HepG2 (cell line): ENCODE data around the gene RBCK1. TPM values are rescaled to one million over a fixed set of nuclear protein-coding genes. Genes with fewer than 3 reads are reported as not detected.

ENCODE experiments used
- BCL6 ChIP-seq: IDR thresholded peaks from 2 replicates; pipeline ENCODE4 v1.6.1; 2016; ENCODE audit warnings: missing genetic modification reagents, missing compliant biosample characterization
- BRCA1 ChIP-seq: sonication (generic); formaldehyde crosslinking; IDR thresholded peaks from 2 replicates; pipeline ENCODE4 v1.4.0; 2020; ENCODE audit warnings: missing genetic modification reagents
- KDM1A ChIP-seq: IDR thresholded peaks from 2 replicates; pipeline ENCODE4 v1.6.1; 2016; ENCODE audit warnings: missing compliant biosample characterization
- MTA1 ChIP-seq: sonication (generic); formaldehyde crosslinking; IDR thresholded peaks from 2 replicates; pipeline ENCODE4 v1.4.0; 2020; ENCODE audit warnings: missing genetic modification reagents, mild to moderate bottlenecking, borderline replicate concordance
- MZF1 ChIP-seq: sonication (generic); formaldehyde crosslinking; IDR thresholded peaks from 2 replicates; pipeline ENCODE4 v1.8.1; 2023; ENCODE audit warnings: mild to moderate bottlenecking, missing genetic modification reagents, borderline replicate concordance
- PTBP1 ChIP-seq: fragments of 200-400 bp; formaldehyde crosslinking; IDR thresholded peaks from 2 replicates; pipeline ENCODE4 v1.6.1; 2018; ENCODE audit warnings: low read length, low read depth; ENCODE audit not compliant: poor library complexity, severe bottlenecking
- RAD21 ChIP-seq: fragments of 450-650 bp; formaldehyde crosslinking; IDR thresholded peaks from 2 replicates; pipeline ENCODE4 v1.5.0; 2020; ENCODE audit warnings: mild to moderate bottlenecking
- SAP130 ChIP-seq: IDR thresholded peaks from 2 replicates; pipeline ENCODE4 v1.6.1; 2016; ENCODE audit warnings: low read depth
- THAP11 ChIP-seq: IDR thresholded peaks from 2 replicates; pipeline ENCODE4 v1.6.1; 2016; ENCODE audit warnings: missing biosample characterization, missing genetic modification reagents
- TMF1 ChIP-seq: sonication (generic); formaldehyde crosslinking; IDR thresholded peaks from 2 replicates; pipeline ENCODE4 v1.8.1; 2022; ENCODE audit warnings: low read depth, missing genetic modification reagents
- UBTF ChIP-seq: sonication (generic); formaldehyde crosslinking; IDR thresholded peaks from 2 replicates; pipeline ENCODE4 v1.4.0; 2020; ENCODE audit warnings: mild to moderate bottlenecking, missing genetic modification reagents
- ZIK1 ChIP-seq: sonication (generic); formaldehyde crosslinking; IDR thresholded peaks from 2 replicates; pipeline ENCODE4 v1.5.0; 2020; ENCODE audit warnings: mild to moderate bottlenecking, low read depth, missing genetic modification reagents, borderline replicate concordance
- ZNF121 ChIP-seq: sonication (generic); formaldehyde crosslinking; IDR thresholded peaks from 2 replicates; pipeline ENCODE4 v1.5.0; 2020; ENCODE audit warnings: mild to moderate bottlenecking, missing genetic modification reagents
- ZNF350 ChIP-seq: sonication (generic); formaldehyde crosslinking; IDR thresholded peaks from 2 replicates; pipeline ENCODE4 v1.4.0; 2020; ENCODE audit warnings: mild to moderate bottlenecking, low read depth, missing genetic modification reagents, borderline replicate concordance
- ZNF44 ChIP-seq: sonication (generic); formaldehyde crosslinking; IDR thresholded peaks from 2 replicates; pipeline ENCODE4 v1.5.1; 2020; ENCODE audit warnings: mild to moderate bottlenecking, missing genetic modification reagents
- polyA plus RNA-seq, 8 experiments: library from polyadenylated mRNA; depleted of rRNA in 3 of 8; stranded (reverse) in 7 of 8; unstranded in 1 of 8; fragments of >200 nt; fragmentation: Illumina TruSeq in 4 of 8; extraction: Trizol in 4 of 8; gene quantifications; 2 replicates each; pipeline versions ENCODE4 v1.2.1 to v1.2.3, GENCODE V29; 2011 to 2016; ENCODE audit warnings: low read depth in 4 of 8, missing spikeins in 1 of 8, mixed read lengths in 1 of 8; ENCODE audit not compliant: insufficient read depth in 1 of 8
- total RNA-seq, 5 experiments: library from RNA; depleted of rRNA; stranded (reverse); fragments of >200 nt; fragmentation: Illumina TruSeq; extraction: Trizol; gene quantifications; 2 replicates each; pipeline ENCODE4 v1.2.3, GENCODE V29; 2016; ENCODE audit warnings: low read depth in 1 of 5
- TF ChIP-seq, protein P1 (sequence below): sonication (generic); formaldehyde crosslinking; IDR thresholded peaks from 2 replicates; pipeline ENCODE4 v1.4.0; 2020; ENCODE audit warnings: missing genetic modification reagents
- TF ChIP-seq, protein P2 (sequence below): fragments of 450-650 bp; IDR thresholded peaks from 2 replicates; pipeline ENCODE4 v1.6.1; 2016

The RBCK1 gene
- total and polyA plus RNA-seq, 2 of the 13 experiments (the other 11 are each of a cell fraction or from before 2014, with no cell fraction given) = 149 to 215 TPM

GRCh38 chr20:396619-397431 lies 11.3 kb upstream of the RBCK1 start (continued):
- TF ChIP-seq, protein P1, sequence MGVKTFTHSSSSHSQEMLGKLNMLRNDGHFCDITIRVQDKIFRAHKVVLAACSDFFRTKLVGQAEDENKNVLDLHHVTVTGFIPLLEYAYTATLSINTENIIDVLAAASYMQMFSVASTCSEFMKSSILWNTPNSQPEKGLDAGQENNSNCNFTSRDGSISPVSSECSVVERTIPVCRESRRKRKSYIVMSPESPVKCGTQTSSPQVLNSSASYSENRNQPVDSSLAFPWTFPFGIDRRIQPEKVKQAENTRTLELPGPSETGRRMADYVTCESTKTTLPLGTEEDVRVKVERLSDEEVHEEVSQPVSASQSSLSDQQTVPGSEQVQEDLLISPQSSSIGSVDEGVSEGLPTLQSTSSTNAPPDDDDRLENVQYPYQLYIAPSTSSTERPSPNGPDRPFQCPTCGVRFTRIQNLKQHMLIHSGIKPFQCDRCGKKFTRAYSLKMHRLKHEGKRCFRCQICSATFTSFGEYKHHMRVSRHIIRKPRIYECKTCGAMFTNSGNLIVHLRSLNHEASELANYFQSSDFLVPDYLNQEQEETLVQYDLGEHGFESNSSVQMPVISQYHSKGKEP (CRISPR knock-in tag) = no peak
- no peak for TF ChIP-seq ZNF44 (CRISPR knock-in tag)
- TF ChIP-seq ZIK1 (CRISPR knock-in tag) = peak; percentile 44; the same call in 1 of the 2 replicates
- peak; percentile 98 for TF ChIP-seq KDM1A (CRISPR knock-in tag)
- peak; percentile 96 for TF ChIP-seq MTA1 (CRISPR knock-in tag)
- TF ChIP-seq SAP130 (CRISPR knock-in tag) = peak; percentile 95
- no peak for TF ChIP-seq MZF1 (CRISPR knock-in tag)
- peak; percentile 71 for TF ChIP-seq ZNF121
- peak; percentile 75 for TF ChIP-seq UBTF (CRISPR knock-in tag)
- TF ChIP-seq BRCA1 (CRISPR knock-in tag) = 0 out of 2 replicates have a peak, but pooled peaks have one; percentile 82
- TF ChIP-seq, protein P2, sequence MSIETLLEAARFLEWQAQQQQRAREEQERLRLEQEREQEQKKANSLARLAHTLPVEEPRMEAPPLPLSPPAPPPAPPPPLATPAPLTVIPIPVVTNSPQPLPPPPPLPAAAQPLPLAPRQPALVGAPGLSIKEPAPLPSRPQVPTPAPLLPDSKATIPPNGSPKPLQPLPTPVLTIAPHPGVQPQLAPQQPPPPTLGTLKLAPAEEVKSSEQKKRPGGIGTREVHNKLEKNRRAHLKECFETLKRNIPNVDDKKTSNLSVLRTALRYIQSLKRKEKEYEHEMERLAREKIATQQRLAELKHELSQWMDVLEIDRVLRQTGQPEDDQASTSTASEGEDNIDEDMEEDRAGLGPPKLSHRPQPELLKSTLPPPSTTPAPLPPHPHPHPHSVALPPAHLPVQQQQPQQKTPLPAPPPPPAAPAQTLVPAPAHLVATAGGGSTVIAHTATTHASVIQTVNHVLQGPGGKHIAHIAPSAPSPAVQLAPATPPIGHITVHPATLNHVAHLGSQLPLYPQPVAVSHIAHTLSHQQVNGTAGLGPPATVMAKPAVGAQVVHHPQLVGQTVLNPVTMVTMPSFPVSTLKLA = no peak; the same call in 1 of the 2 replicates
- TF ChIP-seq THAP11 (CRISPR knock-in tag) = peak; percentile 77
- peak; percentile 62 for TF ChIP-seq TMF1
- TF ChIP-seq BCL6 (CRISPR knock-in tag) = peak; percentile 96
- TF ChIP-seq RAD21 (CRISPR knock-in tag) = peak; percentile 83
- TF ChIP-seq ZNF350 = peak; percentile 88
- no peak for TF ChIP-seq PTBP1
